IPS DF 4.7 (cell line): ENCODE measurements around the gene CERS1.
"Not testable (repeated sequence)": the region's sequence is repeated elsewhere in the genome, so short reads cannot be mapped to it uniquely, and the experiment has no call there.

Experiments
- DNase-seq: peaks from one replicate; pipeline ENCODE4 v3.0.0-alpha.2; 2013; ENCODE audit warnings: low spot score; ENCODE audit errors: extremely low read depth

CERS1 gene

DNA sequence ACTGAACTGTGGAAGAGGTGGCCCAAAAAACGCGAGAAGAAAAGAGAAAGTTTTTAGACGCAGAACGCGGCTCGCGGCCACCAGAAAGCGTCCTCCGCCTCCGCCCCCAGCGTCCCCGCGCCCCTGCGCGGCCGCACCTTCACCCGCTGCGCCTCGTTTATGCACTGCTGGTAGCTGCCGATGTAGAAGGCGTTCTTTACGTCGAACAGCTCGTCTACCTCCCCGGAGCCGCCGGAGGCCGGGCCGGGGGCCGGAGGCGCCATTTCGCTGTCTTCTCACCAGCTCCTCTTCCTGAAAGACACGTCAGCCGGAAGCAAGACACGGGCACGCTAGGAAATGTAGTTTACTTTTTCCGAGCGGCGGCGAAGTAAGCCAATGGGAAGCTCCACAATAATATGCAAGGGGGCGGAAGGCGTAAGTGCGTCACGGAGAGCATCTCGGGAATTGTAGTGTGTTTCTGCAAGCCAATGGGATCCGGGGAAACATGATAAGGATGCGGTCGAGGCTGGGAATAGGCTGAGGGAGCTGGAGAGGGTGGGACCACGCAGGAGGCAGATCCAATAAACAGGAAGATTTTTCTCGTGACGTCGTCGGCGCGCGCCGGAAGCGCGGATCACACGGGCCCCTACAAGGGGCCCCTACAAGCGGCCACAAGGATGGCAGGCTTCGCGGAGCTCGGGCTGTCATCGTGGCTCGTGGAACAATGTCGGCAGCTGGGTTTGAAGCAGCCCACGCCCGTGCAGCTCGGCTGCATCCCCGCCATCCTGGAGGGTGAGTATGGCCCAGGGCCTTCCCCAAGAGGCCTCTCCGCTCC is 23.3 kb upstream of the CERS1 start, which contains the start of the genes COPE and DDX49:
Gene COPE, minus strand, starts transcription at position 302 of the 814 bp plus-strand sequence. Its CDS starts 39 bp downstream, at position 263.
Gene DDX49, plus strand, starts transcription at position 630 of the 814 bp plus-strand sequence. Its CDS starts 27 bp downstream, at position 657.
- DNase-seq: peak; percentile 99

DNA sequence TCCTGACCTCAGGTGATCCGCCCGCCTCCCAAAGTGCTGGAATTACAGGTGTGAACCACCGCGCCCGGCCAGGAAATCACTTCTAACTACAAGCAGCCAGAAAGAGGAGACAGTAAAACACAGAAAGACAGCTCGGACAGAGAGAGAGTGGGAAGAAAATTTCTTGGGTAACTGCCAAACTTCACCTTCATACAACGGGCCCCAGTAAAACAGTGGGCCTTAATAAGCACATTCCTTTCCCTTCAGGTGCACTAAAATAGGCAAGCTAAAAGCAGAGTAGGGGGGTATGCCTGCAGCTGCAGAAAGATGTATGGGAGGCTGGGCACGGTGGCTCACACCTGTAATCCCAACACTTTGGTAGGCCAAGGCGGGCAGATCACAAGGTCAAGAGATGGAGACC is 21.6 kb upstream of the CERS1 start:
- DNase-seq: not testable (repeated sequence)

DNA sequence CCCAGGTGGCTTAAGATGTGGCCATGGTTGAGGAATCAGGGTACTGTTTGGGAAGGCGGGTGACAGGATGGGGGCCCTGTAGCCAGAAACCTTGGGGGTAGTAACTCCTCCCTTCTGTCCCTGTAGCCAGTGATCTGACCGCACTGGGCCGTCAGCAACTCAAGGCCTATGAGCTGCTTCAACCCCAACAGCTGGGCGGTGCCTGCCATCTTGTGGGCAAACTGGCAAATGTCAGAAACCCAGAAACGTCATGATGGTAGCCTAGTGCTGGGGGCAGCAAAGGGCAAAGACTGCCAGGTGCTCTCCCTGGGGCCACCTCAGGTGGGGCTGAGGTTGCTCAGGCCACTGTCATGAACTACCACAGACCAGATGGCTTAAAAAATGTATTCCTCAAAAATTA is 19.7 kb upstream of the CERS1 start:
- DNase-seq: no peak

DNA sequence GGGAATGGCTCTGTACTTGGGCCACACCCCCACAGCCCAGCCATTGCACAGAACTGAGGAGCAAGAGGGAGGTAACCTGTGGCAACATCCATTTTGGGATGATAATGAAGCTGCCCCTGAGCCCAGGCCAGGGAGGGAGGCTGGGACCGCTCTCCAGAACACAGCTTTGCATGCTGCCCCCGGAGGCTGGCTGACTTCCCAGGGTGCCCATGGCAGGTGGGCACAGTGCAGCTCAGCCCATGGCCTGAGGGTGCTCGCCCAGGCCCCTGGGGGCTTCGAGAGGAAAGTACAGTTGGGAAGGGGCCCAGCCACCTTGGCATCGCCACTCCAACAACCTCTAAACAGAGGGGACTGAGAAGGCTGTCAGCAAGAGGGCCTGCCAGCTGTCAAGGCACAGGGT is 17.5 kb upstream of the CERS1 start:
- DNase-seq: no peak

GRCh38 chr19:18912933-18913332 is 17.0 kb upstream of the CERS1 start:
- no peak for DNase-seq

DNA sequence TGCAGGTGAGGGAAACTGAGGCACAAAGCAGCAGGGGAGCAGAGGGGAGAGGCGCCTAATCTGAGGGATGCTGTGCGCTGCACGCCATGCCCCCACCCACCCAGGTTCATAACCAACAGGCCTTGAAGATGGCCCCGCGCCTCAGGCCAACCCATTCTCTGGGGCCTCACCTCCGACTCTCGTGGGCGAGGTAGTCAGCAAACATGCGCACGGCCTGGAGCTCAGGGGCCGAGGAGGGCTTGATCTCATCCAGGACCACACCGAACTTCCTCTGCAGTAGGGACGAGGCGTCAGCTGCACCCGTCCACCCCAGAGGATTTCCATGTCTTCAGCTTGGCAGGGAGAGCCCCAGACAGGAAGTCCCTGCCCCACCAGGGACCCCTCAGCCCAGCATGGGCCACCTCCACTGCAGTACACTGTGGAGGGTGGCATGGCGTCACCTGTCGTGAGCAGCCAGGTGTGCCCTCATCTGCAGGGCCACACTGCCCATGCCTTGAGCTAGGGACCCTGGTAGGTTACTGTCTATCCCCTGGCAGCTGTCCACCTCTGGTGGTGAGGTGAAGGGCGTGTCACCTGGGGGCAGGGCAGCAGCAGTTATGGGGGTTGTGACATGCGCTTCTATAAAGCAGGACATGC is 15.0 kb upstream of the CERS1 start:
- no peak for DNase-seq

DNA sequence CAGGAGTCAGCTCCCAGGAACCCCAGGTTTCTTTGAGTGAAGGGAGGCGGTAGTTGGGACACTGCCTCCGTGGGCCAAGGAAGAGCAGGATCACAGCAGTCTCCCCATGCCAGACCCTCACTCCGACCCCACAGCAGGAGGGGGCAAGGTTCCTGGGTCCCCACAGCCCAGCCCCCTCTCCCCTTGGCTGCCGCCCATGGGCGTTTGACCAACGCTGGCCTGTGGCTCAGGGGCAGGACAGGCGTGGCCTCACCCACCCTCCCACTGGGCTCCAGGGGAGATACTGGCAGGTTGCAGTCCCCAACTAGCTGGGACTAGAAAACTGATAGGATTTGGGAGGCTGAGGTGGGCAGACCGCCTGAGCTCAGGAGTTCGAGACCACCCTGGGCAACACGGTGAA is 14.1 kb upstream of the CERS1 start:
- DNase-seq: no peak

GRCh38 chr19:18908917-18909619 is 13.1 kb upstream of the CERS1 start:
- no peak for DNase-seq

- DNase-seq: no peak
Measured at GRCh38 chr19:18906605-18907519, 10.9 kb upstream of the CERS1 start.

DNA sequence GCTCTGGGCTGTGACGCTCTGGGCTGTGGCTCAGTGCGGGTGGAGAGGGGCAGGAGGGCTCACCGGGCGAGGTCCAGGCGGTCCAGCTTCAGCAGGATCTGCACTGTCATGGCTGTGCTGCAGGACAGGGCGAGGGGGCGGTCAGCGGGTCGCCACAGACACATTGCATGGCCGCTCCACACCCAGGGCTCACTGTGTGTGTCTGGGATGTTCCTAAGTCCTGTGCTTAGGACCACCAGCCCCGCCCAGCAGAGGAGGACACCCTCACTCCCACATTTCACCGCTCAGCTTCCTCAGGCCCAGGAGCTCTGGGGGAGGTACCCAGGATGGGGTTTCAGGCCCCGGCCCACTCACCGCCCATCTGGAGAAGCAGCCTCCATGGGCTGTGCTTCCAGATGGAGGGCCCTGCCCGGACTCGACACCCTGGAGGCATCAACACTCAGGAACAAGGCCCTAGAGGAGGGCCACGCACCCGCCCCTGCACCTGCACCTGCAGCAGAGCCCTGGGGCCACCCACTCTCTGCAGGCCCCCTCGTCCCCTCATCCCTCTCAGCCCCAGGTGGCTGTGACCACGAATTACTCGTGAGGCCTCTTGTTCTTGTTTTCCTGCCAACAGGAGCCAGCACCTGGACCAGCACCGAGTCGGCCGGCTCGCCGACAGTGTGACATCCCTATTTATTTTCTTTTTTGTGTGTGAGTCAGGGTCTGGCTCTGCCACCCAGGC is 9.7 kb upstream of the CERS1 start:
- no peak for DNase-seq

DNA sequence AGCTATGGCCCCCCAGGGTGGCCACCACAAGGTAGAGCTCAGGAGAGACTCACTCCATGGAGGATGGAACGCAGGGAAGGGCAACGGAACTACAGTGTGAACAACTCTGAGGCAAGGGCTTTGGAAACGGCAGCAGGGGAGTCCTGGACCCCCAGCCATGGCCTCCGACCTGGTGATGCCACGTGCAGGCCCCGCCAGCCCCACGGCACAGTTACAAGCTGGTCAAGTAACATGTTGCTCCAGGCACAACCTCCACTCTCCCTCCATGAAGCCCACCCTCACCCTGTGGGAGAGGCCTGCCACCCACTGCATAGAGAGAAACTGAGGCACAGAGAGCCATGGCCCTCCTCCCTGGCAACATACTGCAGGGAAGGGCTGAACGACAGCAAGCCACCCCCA is 9.1 kb upstream of the CERS1 start:
- DNase-seq: no peak

GRCh38 chr19:18904334-18905057 is 8.5 kb upstream of the CERS1 start:
- DNase-seq: no peak

DNA sequence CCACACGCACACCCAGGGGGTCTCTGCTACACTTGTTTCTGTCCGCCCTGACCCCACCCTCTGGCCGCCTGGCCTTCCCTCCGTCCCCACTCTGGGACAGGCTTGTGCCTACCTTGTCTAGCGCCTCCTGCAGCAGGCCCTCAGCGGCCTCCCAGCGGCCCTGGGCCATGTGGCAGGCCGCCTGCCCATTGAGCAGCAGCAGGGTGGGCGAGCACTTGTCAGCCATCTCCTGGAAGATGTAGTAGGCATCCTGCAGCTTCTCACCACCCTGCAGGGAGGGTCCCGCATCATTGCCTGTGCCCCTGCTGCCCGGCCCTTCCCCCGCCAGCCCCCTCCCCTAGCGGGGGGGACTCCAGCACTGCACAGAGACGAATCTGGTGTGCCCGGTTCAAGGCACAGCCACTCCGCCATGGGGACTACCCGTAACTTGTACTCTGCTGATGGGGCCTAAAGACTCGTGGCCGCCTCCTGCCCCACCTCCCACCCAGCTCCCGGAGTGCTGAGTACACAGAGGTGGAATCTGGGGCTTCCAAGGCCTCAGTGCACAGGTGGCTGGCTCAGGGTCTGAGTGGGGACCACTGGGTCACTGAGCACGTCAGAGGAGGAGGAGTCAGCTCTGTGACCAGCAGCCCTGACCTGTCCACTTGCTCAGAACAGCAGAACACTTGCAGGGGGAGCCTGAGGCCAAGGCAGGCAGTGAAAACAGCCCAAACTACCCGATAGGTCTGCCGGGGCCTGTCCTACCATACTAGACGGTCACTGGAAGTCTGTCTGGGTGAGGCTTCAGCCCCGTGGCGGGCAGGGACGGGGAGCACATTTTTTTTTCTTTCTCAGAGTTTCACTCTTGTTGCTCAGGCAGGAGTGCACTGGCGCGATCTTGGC is 7.4 kb upstream of the CERS1 start:
- no peak for DNase-seq

GRCh38 chr19:18902519-18902918 is 6.6 kb upstream of the CERS1 start:
- not testable (repeated sequence) for DNase-seq

- DNase-seq: no peak
Measured at GRCh38 chr19:18901491-18901890, 5.5 kb upstream of the CERS1 start.

GRCh38 chr19:18900700-18901481 is 4.9 kb upstream of the CERS1 start:
- DNase-seq: no peak

- DNase-seq: no peak
Measured at GRCh38 chr19:18899624-18900560, 3.9 kb upstream of the CERS1 start.
